Measurements from ENCODE around the gene PDXP. TPM values are rescaled to one million over a fixed set of nuclear protein-coding genes. Genes with fewer than 3 reads are reported as not detected.

PDXP gene
- total and polyA plus RNA-seq, 9 of the 15 experiments (the other 6 are each of a cell fraction or from before 2014, with no cell fraction given) = 7.9 to 54.2 (median 38.8) TPM

DNA sequence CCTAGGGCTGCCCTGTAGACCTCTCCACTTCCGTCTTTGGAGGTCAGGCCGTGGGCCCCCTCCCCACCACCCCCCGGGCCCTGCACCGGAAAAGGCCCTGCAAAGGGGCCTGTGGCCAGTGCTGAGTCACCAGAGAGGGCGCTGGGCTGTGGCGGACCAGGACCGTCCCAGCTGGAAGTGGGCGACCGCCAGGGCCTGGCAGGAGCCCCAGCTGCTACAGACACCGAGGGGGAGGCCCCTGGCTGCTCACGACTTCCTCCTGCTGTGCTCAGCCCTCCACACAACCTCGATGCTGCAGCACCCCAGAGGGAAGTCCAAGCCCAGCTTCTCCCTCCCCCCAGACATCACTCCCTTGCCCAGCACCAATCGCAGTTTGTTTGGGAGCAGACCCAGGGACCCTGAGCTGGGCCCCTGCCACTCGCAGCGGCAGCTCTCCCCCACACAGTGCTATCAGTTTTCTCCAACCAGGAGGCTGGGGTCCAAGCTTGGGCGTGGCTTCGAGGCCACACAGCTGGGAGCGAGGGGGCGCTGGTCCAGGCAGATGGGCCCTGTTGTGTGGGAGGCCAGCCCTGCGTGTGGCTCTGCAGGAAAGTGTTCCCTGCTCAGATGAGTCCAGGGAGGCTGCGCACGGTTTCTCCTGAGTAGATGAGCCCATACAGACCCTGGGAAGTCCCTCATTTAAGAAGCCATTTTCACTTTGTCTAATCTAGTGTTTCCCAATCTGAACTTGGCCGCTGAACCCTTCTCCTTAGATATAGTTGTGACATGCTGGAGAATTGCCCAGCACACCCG lies 24.7 kb upstream of the PDXP start (continued):
- TF ChIP-seq, protein P1, sequence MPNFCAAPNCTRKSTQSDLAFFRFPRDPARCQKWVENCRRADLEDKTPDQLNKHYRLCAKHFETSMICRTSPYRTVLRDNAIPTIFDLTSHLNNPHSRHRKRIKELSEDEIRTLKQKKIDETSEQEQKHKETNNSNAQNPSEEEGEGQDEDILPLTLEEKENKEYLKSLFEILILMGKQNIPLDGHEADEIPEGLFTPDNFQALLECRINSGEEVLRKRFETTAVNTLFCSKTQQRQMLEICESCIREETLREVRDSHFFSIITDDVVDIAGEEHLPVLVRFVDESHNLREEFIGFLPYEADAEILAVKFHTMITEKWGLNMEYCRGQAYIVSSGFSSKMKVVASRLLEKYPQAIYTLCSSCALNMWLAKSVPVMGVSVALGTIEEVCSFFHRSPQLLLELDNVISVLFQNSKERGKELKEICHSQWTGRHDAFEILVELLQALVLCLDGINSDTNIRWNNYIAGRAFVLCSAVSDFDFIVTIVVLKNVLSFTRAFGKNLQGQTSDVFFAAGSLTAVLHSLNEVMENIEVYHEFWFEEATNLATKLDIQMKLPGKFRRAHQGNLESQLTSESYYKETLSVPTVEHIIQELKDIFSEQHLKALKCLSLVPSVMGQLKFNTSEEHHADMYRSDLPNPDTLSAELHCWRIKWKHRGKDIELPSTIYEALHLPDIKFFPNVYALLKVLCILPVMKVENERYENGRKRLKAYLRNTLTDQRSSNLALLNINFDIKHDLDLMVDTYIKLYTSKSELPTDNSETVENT (CRISPR knock-in tag; IDR thresholded peaks at IDR 0.05) = no peak
- TF ChIP-seq DPF2 (IDR thresholded peaks at IDR 0.05) (0 out of 2 replicates have a peak, but pooled peaks have one; percentile 38), SIN3A (IDR thresholded peaks at IDR 0.05; ENCODE audit: borderline replicate concordance in 2 of 2, control insufficient read depth in 1 of 2, low read depth in 2 of 2, low read length in 2 of 2) (peak in 1 of 2 experiments; percentile 23; a peak in 1 of 4 replicates), ATF1 (CRISPR knock-in tag; IDR thresholded peaks at IDR 0.05) (no peak), ATF1 (tag; IDR thresholded peaks at IDR 0.05) (0 out of 2 replicates have a peak, but pooled peaks have one; percentile 12), JUND (IDR thresholded peaks at IDR 0.05; ENCODE audit: borderline replicate concordance, low read depth, low read length) (peak; percentile 21; the same call in 1 of the 2 replicates), JUND (tag; IDR thresholded peaks at IDR 0.05; ENCODE audit: borderline replicate concordance, low read depth, low read length) (no peak), STAT5B (CRISPR knock-in tag; IDR thresholded peaks at IDR 0.05) (no peak), RCOR1 (IDR thresholded peaks at IDR 0.05; ENCODE audit: borderline replicate concordance in 1 of 2, low read depth in 2 of 2, low read length in 2 of 2) (peak in 1 of 2 experiments; percentile 37; a peak in 1 of 4 replicates), POLR2AphosphoS5 (IDR thresholded peaks at IDR 0.05; ENCODE audit: control insufficient read depth, insufficient read depth, low read depth, low read length) (0 out of 2 replicates have a peak, but pooled peaks have one; percentile 16), NCOA2 (IDR thresholded peaks at IDR 0.05; ENCODE audit: partially characterized antibody in 2 of 2) (no peak), SPI1 (IDR thresholded peaks at IDR 0.05; ENCODE audit: borderline replicate concordance, low read depth, low read length) (peak; percentile 32; the same call in 1 of the 2 replicates)
- TF ChIP-seq, protein P2, sequence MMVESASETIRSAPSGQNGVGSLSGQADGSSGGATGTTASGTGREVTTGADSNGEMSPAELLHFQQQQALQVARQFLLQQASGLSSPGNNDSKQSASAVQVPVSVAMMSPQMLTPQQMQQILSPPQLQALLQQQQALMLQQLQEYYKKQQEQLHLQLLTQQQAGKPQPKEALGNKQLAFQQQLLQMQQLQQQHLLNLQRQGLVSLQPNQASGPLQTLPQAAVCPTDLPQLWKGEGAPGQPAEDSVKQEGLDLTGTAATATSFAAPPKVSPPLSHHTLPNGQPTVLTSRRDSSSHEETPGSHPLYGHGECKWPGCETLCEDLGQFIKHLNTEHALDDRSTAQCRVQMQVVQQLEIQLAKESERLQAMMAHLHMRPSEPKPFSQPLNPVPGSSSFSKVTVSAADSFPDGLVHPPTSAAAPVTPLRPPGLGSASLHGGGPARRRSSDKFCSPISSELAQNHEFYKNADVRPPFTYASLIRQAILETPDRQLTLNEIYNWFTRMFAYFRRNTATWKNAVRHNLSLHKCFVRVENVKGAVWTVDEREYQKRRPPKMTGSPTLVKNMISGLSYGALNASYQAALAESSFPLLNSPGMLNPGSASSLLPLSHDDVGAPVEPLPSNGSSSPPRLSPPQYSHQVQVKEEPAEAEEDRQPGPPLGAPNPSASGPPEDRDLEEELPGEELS (CRISPR knock-in tag; IDR thresholded peaks at IDR 0.05; ENCODE audit: borderline replicate concordance) = no peak
- TF ChIP-seq, protein P3, sequence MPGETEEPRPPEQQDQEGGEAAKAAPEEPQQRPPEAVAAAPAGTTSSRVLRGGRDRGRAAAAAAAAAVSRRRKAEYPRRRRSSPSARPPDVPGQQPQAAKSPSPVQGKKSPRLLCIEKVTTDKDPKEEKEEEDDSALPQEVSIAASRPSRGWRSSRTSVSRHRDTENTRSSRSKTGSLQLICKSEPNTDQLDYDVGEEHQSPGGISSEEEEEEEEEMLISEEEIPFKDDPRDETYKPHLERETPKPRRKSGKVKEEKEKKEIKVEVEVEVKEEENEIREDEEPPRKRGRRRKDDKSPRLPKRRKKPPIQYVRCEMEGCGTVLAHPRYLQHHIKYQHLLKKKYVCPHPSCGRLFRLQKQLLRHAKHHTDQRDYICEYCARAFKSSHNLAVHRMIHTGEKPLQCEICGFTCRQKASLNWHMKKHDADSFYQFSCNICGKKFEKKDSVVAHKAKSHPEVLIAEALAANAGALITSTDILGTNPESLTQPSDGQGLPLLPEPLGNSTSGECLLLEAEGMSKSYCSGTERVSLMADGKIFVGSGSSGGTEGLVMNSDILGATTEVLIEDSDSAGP (CRISPR knock-in tag; IDR thresholded peaks at IDR 0.05) = no peak
- TF ChIP-seq, protein P4, sequence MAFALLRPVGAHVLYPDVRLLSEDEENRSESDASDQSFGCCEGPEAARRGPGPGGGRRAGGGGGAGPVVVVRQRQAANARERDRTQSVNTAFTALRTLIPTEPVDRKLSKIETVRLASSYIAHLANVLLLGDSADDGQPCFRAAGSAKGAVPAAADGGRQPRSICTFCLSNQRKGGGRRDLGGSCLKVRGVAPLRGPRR (CRISPR knock-in tag; IDR thresholded peaks at IDR 0.05) = no peak
- TF ChIP-seq, protein P5, sequence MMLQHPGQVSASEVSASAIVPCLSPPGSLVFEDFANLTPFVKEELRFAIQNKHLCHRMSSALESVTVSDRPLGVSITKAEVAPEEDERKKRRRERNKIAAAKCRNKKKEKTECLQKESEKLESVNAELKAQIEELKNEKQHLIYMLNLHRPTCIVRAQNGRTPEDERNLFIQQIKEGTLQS (IDR thresholded peaks at IDR 0.05) = 0 out of 2 replicates have a peak, but pooled peaks have one; percentile 36
- TF ChIP-seq, protein P5 (CRISPR knock-in tag; conservative IDR thresholded peaks at IDR 0.05) = no peak
